Glutamatergic neuron (in vitro differentiated cells): ENCODE data around the gene PCDHA4. TPM values are rescaled to one million over a fixed set of nuclear protein-coding genes. Genes with fewer than 3 reads are reported as not detected.
A peak's percentile ranks its signal among the peaks of the same experiment; 100 is the strongest.
"Not testable (repeated sequence)": the region's sequence is repeated elsewhere in the genome, so short reads cannot be mapped to it uniquely, and the experiment has no call there.

Experiments
- DNase-seq: peaks from one replicate; pipeline ENCODE4 v3.0.0; 2022
- H3K27ac Mint-ChIP-seq: one replicate; pipeline ENCODE4 v1.8.0; 2020; ENCODE audit warnings: mild to moderate bottlenecking, mixed read lengths, inconsistent platforms; ENCODE audit not compliant: unreplicated experiment
- H3K27me3 Mint-ChIP-seq: one replicate; pipeline ENCODE4 v1.8.0; 2020; ENCODE audit warnings: mild to moderate bottlenecking, moderate library complexity, mixed read lengths, inconsistent platforms; ENCODE audit not compliant: unreplicated experiment
- H3K36me3 Mint-ChIP-seq: one replicate; pipeline ENCODE4 v1.8.0; 2020; ENCODE audit warnings: mild to moderate bottlenecking, mixed read lengths, inconsistent platforms; ENCODE audit not compliant: unreplicated experiment
- H3K4me1 Mint-ChIP-seq: one replicate; pipeline ENCODE4 v1.8.0; 2020; ENCODE audit warnings: mild to moderate bottlenecking, low read depth, mixed read lengths, inconsistent platforms; ENCODE audit not compliant: unreplicated experiment
- H3K4me3 Mint-ChIP-seq: one replicate; pipeline ENCODE4 v1.8.0; 2020; ENCODE audit warnings: mild to moderate bottlenecking, mixed read lengths, inconsistent platforms; ENCODE audit not compliant: unreplicated experiment
- H3K9me3 Mint-ChIP-seq: one replicate; pipeline ENCODE4 v1.8.0; 2020; ENCODE audit warnings: mild to moderate bottlenecking, moderate library complexity, mixed read lengths, inconsistent platforms; ENCODE audit not compliant: unreplicated experiment
- CTCF ChIP-seq: fragments of 200-600 bp; sonication (generic); IDR thresholded peaks from one replicate; pipeline ENCODE4 v1.5.0; 2021; ENCODE audit not compliant: partially characterized antibody, unreplicated experiment
- total RNA-seq: library from RNA; stranded (reverse); fragmentation: NEBNext Ultra II Directional; extraction: Animal tissue kit (Norgen Biotek cat#: 25700); gene quantifications from one replicate; pipeline ENCODE4 v1.2.1, GENCODE V29; 2021; ENCODE audit not compliant: unreplicated experiment

The PCDHA4 gene
- total RNA-seq, 1 donor from 2014 or later = 29.7 TPM

GRCh38 chr5:140835622-140836510 is 29.0 kb downstream of the PCDHA4 start:
- H3K4me1 Mint-ChIP-seq = no peaks in the 10 kb centered on the region
- peaks cover 18% of the 10 kb centered on the region for H3K9me3 Mint-ChIP-seq
- no peak for DNase-seq
- peaks cover 5% of the 10 kb centered on the region for H3K27me3 Mint-ChIP-seq
- no peak for TF ChIP-seq CTCF
- H3K36me3 Mint-ChIP-seq = peaks cover 59% of the 10 kb centered on the region
- H3K27ac Mint-ChIP-seq = no peak overlapping the region
- H3K4me3 Mint-ChIP-seq = no peak overlapping the region

- Mint-ChIP-seq H3K27ac (no peak within 1 kb of the TSS), H3K9me3 (peaks cover 8% of the 10 kb centered on the region), H3K36me3 (peaks cover 42% of the 10 kb centered on the region), H3K4me3 (no peak within 1 kb of the TSS), H3K4me1 (no peaks in the 10 kb centered on the region), H3K27me3 (peaks cover 3% of the 10 kb centered on the region)
- TF ChIP-seq CTCF = no peak
- DNase-seq = no peak
These were observed 34.4 kb downstream of the PCDHA4 start, which contains the start of gene PCDHA8 for GRCh38 chr5:140840978-140841962. Gene PCDHA8, plus strand, starts transcription at chr5:140841187. Its CDS starts 135 bp downstream, at chr5:140841322.

GRCh38 chr5:140842798-140843733 is 36.2 kb downstream of the PCDHA4 start:
- TF ChIP-seq CTCF = no peak
- no peak for DNase-seq
- Mint-ChIP-seq H3K36me3 (peaks cover 49% of the 10 kb centered on the region), H3K27ac (no peak overlapping the region), H3K4me3 (no peak overlapping the region), H3K27me3 (peaks cover 4% of the 10 kb centered on the region), H3K4me1 (peaks cover 5% of the 10 kb centered on the region), H3K9me3 (peaks cover 9% of the 10 kb centered on the region)

GRCh38 chr5:140848139-140849102 is 41.6 kb downstream of the PCDHA4 start, which contains the start of gene PCDHA9:
Gene PCDHA9, plus strand, starts transcription at chr5:140848382. Its CDS starts 114 bp downstream, at chr5:140848496.
- H3K4me1 Mint-ChIP-seq, H3K27me3 Mint-ChIP-seq, DNase-seq: not testable (repeated sequence)
- peaks cover 10% of the 10 kb centered on the region for H3K9me3 Mint-ChIP-seq
- H3K27ac Mint-ChIP-seq = peak within 1 kb of the TSS; percentile 91
- H3K4me3 Mint-ChIP-seq = peak within 1 kb of the TSS; percentile 91
- peaks cover 34% of the 10 kb centered on the region for H3K36me3 Mint-ChIP-seq

GRCh38 chr5:140849831-140850634 is 43.2 kb downstream of the PCDHA4 start:
- H3K27ac Mint-ChIP-seq, H3K4me1 Mint-ChIP-seq, DNase-seq, H3K4me3 Mint-ChIP-seq, H3K27me3 Mint-ChIP-seq: not testable (repeated sequence)
- Mint-ChIP-seq H3K36me3 (peaks cover 29% of the 10 kb centered on the region), H3K9me3 (peaks cover 10% of the 10 kb centered on the region)
